NCI-H1105 treated with DMSO at 0.1 percent for 48 hours (cell line): Measurements from ENCODE around the gene RIMBP2.
A peak's percentile ranks its signal among the peaks of the same experiment; 100 is the strongest.
"Not testable (repeated sequence)": the region's sequence is repeated elsewhere in the genome, so short reads cannot be mapped to it uniquely, and the experiment has no call there.

Experiments used
- DNase-seq: peaks from one replicate; lab custom pipeline; 2025; lab: John Stamatoyannopoulos, UW

The RIMBP2 gene

DNA sequence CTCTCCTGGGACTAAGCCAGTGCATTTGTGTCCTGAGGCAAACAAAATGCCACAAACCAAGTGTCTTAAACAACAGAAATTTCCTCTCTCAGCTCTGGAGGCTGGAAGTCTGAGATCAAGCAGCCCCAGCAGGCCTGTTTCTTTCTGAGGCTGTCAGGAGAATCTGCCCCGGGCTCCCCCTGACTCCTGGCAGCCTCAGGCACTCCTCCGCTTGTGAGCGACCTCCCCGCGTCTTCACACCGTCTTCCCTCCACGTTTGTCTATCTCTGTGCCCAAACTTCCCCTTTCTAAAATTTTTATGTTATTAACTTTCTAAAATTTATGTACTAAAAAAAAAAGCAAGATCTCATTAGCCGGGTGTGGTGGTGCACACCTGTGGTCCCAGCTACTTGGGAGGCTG lies 59.7 kb downstream of the RIMBP2 start:
- DNase-seq, result no peak

DNA sequence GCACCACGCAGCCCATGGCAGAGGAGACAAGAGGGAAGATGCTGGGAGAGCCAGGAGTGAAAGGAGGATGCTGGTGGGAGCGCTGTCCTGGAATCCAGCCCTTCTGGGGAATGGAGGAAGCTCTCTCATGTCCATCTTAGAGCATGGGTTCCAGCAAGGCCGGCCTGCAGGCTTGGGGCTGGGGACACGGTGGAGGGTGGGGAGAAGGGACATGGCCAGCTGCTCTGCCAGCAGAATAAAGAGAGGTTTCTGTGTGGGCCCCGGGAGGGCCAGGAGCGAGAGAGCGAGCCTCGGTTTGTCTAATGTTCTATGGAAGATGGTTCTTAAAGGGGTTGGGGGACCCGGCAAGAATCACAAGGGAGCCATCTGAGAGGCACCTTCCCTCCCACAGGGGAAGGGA lies 60.2 kb downstream of the RIMBP2 start:
- no peak for DNase-seq

DNA sequence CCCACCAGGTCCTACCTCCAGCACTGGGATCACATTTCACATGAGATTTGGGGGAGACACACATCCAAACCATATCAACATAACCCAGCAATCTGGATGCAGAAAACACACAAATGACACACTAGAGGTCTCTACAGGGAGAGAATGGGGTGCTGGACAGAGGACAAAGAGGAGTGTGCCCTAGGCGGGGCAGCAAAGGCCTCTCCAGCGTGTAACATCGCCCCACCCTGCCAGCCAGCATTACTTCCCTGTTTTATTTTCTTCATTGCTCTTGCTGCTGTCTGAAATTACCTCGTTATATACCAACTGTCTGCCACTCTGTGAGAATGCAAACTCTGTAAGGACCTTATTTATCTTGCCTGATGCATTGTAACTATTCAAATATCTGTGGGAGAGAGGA lies 61.1 kb downstream of the RIMBP2 start:
- DNase-seq, result no peak

DNA sequence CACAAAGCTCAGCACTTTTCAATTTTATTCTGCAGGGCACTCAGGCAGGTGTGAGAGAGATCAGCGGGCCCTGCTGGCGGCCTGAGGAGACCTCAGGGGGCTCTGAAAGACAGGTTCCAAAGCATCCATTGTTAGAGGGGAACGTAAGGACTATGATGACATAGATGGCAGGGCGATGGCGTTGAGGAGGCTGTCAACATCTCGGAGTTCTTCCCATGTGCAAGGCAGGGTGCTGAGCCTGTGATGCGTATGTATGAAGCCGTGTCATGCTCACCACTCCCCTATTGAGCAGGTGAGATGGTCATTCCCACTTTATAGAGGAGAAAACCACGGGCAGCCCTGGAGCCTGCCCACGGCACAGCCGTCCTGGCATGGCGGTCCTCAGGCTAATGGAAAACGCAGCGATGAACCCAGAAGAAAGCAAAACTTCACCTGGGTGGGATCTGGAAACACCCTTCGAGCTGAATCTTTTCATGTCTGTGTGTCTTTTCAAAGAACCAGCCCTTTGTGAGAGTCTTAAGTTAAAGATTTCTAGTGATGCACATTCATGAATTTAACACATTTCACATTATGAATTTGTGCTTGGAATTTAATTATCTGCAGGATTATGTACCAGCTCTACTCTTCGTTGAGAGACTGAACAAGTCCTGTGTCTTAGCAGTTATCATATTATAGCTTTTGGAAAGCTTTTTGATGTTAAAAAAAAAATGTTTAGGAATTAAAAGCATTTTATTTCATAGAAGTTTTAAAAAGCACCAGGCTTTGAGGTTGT lies 64.7 kb downstream of the RIMBP2 start:
- DNase-seq, result no peak

DNA sequence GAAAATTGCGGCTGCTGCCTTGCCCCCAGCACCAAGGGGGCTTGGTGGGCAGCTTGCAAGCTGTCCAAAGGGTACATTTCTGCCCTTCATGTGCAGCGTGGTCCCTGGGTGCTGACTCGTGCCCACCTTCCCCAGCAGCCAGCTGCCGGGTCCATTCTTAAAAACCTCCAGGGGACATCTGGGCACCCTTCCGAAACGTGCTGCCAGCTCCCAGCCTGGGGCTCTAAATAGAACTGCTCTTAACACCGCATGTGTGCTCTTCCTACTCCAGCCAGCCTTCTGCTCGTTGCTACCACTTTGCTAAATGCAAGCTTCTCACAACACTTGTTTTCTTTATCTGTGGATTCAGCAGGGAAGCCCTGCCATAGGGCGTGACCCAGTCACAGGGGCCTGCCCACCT lies 66.0 kb downstream of the RIMBP2 start:
- DNase-seq, result no peak

DNA sequence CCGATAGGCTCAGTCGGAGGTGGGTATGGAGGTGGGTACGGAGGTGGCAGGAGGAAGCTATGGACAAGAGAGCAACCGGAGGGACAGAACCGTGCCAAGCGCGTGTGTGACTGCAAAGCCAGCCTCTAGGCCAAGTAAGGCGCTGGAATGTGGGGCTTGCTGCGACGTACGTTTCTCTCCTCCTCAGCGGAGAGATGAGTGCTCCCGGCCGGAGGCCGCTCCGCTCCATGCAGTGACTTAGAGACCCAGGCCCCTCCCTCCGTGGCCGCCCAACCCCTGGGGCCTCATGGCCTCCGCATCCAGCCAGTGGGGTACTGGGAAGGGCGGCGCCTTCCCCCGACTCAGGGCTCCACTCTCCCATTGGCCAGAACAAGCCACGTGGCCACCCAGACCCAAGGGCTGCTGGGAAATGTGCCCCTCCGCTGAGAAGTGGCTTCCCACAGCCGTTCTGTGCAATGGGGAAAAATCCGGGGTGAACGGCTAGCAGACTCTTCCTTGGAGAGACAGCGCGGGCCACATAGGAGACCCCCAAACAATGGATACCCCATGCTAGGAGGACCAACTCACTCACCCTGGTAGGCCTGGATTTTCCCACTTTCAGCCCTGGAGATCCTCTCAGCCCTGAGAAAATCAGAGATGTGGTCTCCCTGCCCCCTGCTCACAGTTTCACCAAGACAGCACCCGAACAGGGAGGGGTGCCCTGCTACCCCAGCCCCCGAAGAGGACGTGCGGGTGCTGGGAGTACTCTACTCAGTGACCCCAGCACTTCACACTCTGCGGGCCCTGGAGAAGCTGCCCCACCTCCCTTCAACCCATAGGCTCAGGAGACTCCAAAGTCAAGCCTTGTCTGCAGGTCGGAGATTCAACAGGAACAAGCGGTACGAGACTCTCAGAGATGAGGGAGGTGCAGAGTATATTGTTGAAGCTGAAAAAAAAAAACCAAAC lies 66.7 kb downstream of the RIMBP2 start:
- DNase-seq, result no peak

DNA sequence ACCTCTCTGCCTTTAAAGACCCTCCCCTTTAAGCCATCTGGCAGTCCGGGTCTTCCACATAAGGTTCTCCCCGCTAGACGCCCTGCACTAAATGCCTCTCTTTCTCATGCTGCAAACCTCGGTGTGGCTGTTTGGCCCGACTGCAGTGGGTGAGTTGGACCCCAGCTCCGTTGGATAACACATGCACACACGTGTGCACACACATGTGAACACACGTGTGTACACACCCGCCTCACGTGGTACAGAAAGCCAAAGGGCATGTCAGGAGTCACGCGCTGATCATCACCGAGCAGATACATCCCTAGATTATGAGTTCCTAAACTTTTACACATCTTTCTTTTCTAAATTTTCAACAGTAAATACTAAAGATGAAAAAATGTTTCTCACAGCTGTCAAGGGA lies 68.3 kb downstream of the RIMBP2 start:
- DNase-seq, result no peak

DNA sequence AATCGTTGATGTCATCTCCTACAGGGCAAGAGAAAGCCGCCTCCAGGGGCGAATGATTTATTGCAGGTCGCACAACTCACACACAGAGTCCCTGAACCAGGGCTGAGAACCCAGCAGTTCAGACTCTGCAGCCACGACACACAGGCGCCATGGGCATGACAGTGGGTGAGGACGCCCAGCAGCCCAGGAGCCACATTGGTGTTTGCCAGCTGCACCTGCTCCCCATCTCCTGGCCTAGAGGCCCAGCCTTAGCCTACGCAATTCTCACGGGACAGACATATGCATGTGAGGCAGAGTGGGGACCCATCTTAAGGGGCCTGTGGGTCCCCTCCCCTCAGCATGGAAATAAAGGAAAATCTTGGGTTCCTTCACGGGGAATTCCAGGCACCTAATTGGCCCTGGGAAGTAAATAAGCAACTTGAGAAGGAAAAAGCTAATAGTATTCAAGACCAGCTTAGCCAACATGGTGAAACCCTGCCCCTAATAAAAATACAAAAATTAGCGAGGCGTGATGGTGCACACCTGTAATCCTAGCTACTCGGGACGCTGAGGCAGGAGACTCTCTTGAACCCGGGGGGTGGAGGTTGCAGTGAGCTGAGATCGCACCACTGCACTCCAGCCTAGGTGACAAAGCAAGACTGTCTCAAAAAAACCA lies 69.3 kb downstream of the RIMBP2 start:
- DNase-seq, result no peak

DNA sequence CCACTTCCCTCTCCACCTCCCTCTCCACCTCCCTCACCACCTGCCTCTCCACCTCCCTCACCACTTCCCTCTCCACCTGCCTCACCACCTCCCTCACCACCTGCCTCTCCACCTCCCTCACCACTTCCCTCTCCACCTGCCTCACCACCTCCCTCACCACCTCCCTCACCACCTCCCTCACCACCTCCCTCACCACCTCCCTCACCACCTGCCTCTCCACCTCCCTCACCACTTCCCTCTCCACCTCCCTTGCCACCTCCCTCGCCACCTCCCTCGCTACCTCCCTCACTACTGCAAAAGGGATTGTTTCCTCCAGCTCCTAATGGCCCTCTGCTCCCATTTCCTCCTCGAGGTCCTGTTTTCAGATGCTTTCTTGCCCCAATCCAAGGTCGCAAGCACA lies 69.9 kb downstream of the RIMBP2 start:
- not testable (repeated sequence) for DNase-seq

DNA sequence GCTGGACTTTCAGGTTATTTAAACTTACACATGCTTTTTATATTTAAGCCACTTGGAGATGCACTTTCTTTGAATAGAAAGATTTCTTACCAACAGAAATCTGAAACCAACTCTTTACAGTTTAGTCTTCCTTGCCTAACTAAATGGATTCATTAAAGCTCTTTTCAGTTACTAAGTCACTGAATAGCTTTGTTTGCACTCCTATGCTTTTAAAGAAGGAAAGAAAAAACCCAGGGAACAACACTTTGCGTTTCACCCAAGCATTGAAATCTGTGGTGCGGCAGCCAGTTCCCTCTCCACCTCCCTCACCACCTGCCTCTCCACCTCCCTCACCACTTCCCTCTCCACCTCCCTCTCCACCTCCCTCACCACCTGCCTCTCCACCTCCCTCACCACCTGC lies 70.3 kb downstream of the RIMBP2 start:
- DNase-seq, result no peak

DNA sequence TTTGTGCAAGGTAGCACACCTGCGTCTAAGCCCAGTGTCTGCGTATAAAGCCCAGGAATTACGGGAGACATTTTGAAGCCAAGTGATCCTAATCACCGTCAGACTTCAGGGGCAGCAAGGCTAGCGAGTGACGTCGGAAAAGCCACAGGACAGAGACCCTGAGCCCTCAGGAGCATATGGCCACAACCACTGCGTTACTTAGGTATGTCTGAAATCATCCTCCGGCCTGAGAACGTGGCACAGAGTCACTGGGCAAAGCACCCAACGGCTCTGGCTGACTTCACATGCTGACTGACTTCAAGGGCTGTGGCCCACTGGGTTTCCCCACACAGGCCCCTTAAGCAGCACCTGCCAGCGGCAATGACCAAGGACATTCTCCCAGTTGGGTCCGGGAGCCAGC lies 71.5 kb downstream of the RIMBP2 start:
- no peak for DNase-seq

DNA sequence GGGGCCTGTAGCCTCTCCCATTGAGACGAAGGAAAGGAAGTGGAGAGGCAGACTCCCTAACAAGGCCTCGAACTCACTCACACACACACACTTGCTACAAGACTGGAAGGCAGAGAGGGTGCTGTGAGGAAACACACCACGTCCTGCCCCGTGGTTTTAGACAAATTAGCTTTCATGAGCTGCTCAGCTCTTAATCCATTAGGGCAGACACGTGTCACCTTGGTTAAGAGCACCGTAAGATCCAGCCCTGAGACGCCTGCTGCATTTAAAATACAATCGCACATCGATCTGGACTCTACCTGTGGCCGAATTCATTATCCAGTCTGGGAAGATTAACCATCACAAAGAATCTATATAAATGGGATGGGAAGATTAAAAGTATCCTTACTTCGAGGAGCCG lies 72.0 kb downstream of the RIMBP2 start:
- no peak for DNase-seq

DNA sequence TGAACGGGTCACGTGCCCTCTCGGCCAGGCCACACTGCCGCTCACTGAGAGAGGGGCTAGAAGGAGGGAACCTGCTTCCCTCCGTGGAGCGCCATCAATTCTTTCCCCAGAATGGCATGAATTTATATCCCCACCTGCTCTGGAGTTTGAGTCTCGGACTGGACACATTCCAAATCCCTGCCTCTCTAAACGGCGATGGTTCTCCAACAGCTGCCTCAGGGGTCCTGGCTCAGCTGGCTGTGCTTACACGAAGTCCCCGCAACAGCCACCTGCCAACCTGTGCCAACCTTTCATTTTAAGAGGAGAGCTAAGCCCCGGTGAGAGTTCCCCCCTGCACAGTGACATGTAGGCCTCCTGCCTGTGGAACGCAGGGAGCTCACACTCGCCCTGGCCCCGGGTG lies 73.2 kb downstream of the RIMBP2 start:
- DNase-seq, result peak; percentile 82

DNA sequence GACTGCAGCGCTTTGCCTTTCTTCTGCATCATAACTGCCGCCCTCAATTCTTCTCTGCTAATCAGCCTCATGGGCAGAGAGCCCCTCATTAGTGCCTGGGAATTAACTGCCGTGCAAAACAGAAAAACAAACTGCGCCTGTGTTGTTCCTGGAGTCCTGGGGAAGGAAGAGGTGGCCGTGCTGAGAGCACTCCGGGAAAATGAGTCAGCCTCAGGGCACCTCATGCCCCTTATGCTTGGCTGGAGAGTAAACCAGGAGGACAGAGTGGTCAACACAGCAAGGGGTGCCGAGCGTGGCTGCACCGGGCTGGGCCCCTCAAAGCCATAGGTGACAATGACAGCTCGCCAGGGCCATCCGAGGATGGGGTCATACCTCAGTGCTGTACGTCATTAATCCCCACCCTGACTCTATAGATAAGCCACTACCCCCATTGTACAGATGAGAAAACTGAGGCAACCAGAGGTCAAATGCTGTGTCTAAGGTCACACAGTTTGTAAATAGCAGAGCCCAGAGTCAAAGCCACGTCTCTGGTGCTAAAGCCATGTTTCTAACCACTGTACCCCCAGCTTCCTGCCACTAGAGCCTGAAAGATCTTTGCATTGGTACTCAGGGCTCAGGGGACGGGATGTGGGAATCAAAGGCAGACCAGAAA lies 74.4 kb downstream of the RIMBP2 start:
- DNase-seq, result no peak

DNA sequence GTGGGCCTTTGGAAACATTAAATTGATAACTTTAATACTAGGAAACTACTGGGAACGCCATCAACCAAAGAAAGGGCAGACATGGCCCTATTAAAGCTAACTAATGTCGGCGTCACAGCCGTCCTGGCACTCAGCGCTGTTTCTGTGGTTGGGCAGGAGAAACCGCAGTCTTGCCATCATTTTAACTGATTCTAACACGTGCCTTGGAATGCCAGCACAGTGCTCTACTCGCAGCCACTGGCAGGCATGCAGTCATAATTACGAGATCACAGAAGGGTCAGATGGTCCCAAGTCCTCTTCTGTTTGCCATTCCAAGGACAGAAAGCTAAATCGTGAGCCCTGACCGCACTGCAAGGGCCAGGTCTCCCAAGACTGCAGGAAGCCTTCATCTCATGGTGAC lies 75.2 kb downstream of the RIMBP2 start:
- no peak for DNase-seq

DNA sequence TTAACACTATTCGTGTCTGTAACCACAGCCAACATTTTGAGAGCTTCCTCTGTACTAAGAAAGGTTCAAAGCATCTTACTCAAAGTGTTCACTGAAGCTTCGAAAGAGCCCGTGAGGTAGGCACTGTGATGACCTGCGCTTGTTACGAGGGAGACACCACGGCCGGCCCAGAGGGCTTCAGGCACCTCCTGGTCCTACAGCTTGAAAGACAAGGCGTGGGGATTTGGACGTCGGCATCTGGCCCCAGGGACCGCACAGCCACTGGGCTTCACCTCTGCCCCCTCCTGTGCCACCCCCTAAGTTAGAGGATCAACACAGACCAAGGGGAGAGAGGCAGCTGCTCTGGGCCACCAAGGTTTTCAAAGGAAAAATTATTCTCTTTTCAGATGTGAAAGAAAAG lies 75.6 kb downstream of the RIMBP2 start:
- no peak for DNase-seq

DNA sequence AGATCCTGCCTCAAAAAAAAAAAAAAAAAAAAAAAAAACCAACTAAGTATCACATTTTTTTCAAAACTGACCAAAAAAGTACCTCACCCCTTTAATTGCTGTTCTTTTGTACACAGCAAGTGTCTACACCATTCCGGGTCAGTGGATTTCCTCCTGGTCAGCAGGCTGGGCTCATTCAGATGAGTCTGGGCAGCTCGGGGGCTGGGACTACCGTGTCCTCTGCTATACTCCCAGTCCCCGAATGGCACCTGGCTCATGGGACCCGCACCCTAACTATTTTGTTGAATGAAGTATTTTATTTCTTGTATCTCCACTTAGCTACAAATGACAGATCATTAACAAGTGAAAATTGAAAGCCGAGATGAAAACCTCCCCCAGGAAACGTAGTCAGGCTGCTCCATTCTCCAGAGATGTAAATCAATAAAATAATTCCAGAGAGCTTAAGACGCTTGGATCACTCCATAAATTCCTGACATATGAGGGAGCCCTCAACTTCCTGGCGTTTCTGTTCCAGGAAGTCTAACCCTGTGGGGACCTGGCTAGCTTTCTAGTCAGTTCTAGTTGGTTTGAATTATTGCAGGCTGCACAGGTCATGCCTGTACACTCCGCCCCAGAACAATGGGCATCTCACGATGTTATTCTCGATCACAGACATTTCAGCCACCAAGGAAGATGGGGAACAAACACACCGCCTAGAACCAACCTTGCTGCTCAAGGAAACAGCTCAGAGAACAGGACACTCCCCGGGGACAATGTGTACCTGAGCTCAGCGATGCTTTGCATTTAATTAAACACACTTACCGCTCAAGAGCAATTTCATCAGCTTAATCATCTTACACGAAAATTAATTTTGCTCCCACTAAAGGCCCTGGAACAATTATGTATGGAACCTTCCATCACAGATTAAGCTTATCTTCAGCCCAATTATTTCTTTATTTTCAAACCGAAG lies 76.3 kb downstream of the RIMBP2 start:
- peak; percentile 32 for DNase-seq

DNA sequence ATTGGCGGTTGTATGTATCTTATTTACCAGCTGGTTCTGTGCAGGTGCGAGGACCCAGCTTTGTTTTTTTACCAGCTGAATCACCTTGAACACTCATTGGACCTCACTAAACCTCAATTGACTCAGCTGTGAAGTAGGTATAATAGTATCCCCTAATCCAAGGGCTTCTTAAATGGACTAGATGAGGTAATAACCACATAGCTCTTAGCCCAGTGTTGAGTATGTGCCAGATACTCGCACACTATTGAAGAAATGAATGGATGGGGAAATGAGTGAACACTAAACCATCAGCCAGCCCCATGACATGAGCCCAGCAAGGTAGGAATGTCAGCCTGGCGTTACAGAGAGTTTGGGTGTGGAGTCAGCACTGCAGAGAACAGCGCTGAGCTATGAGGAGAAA lies 79.7 kb downstream of the RIMBP2 start:
- no peak for DNase-seq

DNA sequence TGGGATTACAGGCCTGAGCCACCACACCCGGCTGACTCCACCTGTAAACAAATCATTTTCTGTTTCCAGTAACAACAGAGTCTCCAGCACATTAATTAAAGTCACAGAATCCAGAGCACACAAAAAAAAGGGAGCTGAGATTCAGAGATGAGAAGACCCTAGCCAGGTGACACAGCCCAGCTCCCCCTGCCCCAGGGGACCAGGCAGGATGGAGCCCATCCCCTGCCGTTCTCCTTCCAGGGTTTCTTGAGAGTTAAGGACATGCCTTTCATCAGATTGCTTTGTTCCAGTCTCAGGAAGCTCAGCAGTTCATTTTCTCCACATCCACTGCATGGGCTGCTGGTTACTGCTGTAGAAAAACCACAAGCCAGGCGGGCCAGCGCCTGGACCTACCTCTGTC lies 81.2 kb downstream of the RIMBP2 start:
- peak; percentile 60 for DNase-seq

DNA sequence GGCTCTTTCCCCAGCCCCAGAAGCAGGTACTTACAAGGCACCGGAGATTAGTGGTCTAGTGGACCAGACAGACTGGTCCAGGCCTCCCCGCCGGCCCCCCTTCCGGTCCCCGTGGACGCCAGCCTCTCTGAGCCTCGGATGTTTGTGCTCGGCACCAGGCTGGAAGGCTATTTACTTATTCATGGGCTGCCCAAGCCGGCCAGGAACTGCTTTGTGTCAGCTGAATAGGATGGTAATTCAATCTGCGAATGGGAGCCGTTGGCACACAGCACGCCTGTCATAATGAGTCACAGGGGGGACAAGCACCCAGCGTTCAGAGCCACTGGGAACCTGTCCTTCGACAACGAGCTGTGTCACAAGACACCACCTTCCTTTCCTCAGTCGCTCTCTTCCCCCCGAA lies 82.3 kb downstream of the RIMBP2 start:
- DNase-seq, result peak; percentile 94

DNA sequence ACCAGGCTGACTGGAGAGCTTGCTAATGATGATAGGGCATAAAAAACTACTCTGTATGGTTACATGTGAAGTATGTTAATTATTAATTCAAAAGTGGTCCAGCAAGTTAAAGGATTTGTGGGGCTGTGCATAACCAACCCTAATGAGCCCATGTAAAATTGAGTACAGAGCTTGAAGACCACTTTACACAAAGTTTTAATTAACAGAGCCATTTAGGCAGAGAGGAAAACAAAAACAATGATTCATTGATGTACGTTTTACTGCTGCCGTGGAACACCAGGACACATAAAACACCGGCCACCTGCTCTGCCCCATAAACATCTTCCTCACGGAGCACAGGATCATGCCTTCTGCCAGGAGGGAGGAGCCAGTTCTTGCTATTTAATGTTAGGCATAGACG lies 83.5 kb downstream of the RIMBP2 start:
- DNase-seq, result peak; percentile 97
